ENCODE data around the gene CRB2.

CRB2 gene

DNA sequence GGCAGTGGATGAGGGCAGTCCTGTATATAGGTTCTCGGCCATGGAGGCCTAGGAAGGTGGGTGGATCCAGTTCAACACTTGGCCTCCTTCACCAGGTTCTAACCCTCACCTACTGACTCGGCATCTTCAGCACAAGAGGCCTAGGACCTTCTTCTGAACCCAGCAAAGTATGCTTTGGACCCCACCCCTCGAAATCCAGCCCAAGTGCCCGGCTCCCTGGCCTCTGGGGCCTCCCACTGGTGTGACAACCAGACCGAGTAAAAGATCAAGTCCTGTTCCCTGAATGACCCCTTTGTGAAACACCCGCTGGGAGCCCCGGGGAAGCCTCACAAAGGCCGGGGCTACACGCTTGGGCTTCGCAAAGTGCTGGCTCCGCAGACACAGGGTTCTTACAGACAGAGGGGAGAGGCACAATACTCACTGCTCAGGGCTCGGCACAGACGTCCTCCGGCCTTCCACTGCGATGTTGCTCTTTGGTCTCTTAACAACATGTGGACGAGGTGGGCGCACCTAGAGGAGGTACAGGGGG, 47.0 kb downstream of the CRB2 start:
- no peak for DNase-seq (ENCODE audit: low read depth)

DNA sequence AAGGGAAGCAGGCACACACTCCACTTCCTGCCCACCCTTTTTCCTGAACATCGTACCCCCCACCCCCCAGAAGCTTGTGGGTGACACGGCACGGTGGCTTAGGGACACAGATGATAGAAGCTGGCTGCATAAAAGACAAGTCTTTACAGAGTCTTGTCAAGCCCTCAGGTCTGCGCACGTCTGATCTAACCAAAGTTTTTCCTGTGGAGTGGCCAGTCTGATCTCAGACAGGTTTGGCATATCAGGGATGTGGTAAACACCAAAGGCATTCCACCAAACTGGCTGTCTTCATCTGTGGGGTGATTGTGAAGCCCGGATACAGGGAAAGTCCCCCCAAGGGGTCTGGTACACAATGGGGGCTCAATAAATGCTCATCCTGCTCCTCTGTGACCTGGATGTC, 50.0 kb downstream of the CRB2 start:
- DNase-seq (ENCODE audit: low read depth): no peak

DNA sequence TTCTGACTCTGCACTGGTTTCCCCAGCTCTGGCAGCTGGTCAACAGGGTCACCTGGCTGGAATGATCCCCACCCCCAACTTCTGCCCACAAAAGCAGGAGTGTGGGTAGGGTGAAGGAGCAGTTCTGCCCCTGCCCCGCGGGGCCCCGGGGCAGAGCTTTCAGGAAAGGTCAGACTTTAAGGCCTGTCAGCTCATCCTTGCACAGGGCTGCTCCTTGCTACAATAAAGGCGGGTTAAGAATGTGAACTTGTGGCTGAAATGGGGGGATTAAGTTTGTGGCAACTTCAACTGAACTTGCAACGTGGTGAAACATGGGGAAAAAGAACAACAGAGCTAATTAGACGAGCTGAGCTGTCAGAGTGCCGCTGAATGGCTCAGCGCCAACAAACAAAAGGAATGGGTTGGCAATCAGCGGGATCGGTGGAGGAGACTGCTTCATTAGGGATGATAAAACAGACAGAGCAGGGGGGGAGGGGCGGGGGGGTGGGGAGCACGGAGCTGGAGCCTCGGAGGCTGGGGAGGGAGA, 50.8 kb downstream of the CRB2 start:
- no peak for DNase-seq (ENCODE audit: low read depth)

DNA sequence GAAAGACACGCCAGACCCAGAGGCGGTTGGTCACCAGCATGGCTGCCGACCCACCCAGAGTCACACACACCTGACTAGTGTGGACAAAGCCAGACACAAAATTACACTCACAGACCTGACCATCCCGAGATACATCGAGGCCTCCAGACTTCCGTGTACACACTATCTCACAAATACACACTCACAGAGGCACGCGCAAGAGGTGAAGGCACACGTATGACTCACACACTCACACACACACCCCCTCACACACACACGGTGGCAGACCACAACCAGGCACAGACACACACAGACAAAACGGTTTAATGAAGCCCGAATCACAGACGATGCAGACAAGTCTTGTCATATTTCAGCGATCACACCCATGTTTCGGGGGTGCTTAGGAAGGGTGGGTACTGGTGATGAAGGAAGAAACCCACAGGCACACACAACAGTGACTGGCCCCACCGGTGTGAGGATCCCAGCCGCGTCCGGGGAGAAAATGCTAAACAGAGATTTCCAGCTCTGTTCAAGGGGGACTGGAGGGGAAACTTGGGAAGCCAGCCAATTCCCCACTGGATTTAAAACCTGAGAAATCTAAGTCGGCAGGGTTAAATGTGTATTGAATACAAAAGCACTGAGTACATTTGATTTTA, 51.3 kb downstream of the CRB2 start:
- DNase-seq (ENCODE audit: low read depth): no peak

DNA sequence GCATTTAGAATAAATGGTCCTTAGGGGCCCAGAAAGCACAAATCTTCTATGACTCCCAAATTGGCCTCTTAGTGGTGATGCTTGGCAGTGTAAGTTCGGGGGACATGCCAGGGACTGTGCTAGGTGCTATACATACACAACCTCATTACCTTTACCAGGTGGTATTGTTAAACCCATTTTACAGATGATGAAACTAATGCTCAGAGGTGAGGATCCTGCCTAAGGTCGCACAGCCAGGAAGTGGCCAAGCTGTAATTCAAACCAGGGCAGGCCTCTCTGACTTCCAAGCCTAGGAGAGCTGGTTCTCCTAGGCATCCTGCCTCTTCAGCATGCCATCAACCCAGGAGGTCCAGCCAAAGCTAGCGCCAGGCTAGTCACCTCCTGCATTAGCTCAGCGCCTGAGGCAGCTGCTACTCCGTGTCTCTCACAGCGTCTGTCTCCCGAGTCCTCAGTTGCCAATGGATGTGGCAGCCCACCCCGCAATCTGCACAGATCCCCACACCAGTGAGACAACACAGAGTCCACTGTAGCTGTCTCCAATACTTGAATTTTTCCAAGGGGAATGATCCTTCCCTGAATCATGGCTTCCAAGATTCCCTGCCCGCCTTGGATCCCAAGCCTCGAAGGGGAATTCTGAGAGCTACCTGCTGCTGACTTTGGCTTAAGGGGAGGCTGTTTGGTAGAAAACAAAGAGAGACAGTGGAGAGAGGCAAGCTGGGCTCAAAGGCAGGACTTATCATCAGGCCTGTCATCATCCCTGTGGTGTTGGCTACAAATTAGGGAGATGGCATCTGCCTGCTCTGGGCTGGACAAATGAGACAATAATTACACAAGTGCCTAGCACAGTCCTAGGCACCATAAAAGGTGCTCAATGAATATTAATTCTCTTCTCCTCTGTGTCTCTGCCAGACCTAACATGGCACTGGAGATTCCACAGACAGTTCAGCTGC, 52.6 kb downstream of the CRB2 start:
- no peak for DNase-seq (ENCODE audit: low read depth)

DNA sequence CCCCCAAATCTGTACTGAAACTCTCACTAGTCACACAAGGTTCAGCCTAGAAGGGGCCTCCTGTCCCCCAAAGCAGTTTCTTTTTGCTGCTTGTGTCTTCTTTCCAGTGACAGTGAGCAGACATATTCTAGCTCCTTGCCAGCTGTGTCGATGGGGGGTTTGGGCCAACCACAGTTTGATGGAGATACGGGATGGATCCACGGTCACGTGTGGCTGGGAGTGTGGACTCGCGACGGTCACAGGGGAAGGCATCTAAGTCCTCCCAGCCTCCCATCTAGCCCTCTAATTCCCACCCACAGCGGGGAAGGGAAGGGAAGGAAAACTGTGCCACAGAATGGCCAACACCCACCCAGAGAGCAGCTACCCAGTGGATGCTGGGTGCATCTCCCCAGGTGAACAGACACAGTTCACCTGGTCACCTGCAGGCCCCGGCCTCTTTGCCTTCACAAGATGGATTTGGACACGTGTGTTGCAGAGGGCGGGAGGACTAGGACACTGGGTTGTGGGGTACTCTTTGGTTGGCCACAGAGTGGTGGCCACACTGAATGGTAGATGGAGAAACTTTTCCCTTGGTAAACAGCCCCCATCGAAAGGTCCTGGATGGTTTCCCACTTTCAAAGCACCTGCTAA, 54.4 kb downstream of the CRB2 start:
- no peak for DNase-seq (ENCODE audit: low read depth)

DNA sequence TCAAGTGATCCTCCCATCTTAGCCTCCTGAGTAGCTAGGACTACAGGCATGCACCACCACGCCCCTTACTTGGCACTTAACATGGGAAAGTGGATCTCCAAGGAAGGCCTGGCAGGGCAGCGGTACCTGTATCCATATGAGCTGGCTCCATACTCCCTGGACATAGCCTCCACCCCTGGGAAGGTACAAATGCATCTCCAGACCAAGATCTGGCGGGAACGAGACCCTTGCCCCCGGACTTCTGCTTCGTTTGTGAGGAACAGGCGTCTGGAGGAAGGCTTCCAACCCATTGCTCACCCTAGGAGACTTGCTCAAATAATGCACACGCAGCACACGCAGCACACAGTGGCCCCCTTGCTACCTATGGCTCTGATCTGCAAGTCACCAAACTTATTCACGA, 55.2 kb downstream of the CRB2 start:
- DNase-seq (ENCODE audit: low read depth): no peak

DNA sequence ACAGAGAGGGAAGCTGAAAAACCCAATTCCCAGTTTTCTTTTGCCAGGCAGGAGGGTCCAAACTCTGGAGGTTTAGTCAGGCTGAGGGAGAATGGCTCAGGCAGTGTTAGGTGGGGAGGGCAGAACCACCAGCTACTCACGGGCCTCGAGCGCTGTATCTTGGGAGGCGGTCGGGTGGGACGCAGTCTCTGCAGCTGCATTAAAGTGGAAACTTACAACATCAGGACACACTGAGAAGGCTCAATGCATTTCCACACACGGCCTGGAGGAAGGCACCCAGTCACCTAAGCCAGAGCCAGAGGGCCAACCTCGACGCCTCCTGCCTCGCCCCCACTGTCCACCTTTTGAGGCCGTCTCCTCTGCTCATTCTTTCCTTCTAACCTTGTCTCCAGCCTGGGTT, 55.6 kb downstream of the CRB2 start:
- DNase-seq (ENCODE audit: low read depth): no peak

DNA sequence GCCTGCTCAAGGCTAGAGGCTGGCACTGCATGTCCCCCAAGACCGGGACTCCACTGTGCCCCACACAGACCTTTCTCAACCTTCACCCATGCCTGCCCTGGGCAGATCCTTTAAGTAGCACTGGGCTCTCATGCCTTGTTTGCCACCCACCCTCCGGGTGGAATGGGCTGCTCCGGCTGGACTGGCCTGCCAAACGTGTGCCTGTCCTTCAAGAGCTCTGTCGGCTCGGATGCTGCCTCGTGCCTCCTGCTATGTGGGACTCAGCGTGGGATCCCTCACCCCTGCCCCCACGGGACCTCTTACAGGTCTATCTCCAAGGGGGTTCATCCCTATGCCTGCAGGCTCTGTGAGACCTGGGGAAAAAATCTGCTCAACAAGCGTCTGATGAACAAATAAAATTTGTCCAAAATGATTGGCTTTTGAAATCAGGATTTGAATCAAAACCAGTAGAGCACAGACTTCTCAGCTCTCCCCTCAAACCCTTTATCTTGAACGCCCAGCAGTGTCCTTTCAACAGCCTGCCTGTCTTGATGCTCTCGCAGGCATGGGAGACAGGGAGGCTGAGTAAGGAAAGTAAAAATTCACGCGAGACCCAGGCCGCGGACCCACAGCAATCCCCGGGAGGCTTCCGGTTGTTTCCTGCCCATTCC, 56.3 kb downstream of the CRB2 start:
- DNase-seq (ENCODE audit: low read depth): no peak

DNA sequence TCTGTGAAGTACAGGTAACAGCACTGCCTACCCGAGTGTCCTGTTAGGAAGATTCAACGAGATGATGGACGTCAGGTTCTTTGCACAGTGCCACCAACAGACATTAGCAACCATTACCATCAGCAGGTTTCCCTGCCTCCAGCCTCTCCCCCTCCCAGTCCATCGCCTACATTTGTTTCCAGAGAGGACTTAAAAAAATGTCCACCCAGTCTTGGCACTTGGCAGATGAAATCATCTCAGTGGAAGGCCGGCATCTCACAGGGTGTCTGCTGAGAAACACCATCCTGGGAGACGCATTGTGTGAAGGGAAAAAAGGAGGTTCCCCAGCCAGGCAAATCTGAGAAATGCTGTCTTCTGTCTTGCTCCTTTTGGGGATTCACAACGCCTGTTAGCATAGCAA, 58.2 kb downstream of the CRB2 start:
- no peak for DNase-seq (ENCODE audit: low read depth)

DNA sequence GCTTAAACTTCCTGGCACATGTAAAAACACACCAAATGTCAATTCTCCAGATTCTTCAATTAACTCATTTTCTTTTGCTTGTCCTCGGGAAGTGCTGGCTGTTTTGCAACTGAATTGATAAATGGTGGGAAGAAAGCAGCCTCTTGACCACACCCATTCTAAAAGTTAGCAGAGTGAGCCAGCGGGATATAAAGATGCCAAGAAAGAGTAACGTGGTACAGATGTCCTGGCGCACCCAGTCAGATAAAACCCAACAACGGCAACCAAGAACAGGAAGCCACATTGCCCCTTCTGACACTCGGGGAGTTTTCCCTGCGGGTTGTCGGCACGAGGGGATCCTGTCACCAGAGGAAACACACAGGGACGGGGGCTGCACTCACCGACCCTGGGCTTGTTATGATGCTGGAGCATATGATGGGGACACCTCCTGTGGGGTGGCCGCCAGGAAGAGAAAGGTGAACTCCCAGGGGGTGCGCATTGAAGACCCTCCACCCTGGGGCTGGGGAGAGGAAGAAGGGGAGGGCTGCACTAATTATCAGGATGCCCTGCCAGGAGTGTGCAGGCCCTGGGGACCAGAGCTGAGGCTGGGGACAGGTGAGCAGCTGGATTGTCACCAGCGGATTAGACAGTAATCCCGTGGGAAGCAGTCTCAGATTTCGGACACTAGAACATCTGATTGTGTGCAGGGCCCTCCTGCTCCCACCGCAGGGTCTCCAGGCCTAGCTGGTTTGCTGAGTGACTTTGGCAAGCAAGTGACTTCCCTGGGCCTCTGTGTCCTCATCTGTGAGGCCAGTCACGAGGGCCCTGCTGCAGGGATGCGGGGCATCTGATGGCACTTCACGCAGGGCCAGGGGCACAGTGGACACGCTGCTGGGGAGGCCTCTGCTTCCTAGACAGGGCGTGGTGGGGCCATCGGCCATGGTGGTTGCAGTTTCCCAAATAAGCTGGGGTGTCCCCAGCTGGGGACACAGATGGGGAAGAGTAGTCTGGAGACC, 59.2 kb downstream of the CRB2 start:
- no peak for DNase-seq (ENCODE audit: low read depth)

DNA sequence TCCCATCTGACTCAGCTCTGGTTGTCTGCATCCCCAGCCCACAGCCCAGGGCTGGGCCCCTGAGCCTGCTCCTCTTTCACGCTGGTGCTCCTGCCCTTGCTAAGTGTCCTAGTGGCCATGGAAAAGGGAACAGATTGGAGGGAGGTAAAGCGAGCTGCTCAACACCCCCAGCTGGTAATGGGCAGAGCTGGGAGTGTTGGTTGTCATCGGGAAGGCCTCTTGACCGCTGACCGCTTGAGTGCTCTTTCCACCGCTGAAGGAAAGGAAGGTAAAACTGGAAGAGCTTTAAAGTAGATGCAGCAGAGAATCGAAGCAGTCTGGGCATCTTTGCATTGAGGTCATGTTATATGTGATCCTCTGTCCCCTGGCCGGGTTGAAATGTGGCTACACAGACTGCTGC, 60.2 kb downstream of the CRB2 start:
- DNase-seq (ENCODE audit: low read depth): no peak

DNA sequence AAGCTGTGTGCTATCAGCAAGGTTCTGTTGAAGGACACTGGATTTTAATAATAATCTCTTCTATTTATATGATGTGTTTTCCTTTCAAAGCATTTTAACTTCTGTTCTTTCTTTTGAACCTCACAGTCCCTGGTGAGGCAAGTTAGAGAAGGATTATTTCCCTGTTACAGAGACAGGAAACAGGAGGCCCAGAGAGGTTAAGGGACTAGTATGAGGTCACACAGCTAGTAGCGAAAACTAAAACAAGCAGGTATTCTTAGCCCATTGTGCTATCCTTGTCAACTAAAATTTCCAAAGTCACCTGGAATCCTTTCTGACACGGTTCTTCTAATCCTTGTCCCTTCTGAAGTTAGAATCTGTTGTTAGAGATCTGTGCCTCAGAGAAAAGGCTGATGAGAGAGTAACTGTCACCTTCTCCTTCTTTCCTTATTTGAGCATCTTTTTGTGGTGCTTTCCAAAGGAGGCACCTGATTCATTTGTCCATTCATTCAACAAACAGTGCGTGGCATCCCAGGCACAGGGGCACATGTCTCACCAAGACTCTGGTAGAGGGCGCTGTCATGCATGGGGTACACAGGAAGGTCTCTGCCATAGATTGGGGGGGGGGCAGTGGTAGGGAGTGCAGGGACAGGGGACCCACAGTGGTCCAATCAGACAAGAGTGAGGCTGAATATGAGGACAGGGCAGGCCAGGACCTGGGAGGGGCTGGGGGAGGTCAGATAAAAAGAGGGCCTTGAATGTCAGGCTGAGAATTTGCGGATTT, 61.5 kb downstream of the CRB2 start:
- no peak for DNase-seq (ENCODE audit: low read depth)

DNA sequence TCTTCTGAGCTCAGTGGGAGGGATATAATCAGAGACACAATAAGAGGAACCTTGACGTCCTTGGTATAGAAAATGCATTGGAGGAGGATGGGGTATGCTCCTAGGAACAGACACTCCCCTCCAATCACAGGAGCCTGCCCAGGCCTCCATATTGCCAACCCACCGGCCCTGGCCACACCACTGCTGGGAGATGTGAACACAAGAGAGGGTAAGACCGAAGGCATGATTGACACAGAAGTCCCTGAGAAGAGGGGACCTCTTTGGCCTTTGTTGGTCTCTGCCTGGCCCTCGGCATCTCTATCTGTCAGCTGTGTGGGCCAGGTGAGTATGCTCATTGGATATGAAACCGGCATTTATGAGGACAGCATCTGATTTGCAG, 62.0 kb downstream of the CRB2 start:
- no peak for DNase-seq (ENCODE audit: low read depth)

DNA sequence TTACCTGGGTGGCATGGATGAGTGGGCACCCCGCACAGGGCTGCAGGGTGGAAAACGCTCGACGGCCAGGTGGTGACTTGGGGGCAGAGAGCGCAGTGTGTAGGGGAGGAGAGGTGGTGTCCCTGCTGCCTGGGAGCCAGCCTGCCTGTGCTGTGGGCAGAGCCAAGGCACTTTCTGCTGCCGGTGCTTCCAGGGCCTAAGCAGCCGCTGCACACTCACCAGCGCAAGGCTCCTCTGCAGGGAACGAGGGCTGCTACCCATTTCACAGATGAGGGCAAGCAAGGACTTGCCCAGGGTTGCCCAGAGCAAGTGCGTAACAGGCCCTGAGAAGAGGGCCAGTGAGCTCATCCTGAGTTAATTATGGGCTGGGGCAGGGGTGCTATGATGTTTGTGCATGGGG, 62.5 kb downstream of the CRB2 start:
- no peak for DNase-seq (ENCODE audit: low read depth)

DNA sequence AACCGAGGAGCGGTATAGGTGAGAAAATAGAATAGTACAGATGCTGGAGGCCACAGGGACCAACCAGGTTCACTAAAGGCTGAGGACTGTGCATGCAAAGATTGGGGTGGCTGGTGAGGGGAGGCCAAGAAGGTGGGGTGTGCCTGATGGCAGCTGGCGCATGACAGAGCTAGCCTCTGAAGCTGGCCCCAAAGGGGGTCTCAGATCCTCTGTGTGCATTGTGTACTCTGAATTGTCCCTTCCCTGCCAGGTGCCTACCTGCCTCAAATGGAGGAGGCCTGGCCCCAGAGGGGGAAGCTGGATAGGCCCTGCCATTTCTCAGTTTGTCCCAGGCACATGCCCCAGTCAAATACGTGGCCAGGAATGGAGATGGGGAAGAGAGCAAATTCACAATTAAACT, 63.1 kb downstream of the CRB2 start:
- DNase-seq (ENCODE audit: low read depth): no peak

DNA sequence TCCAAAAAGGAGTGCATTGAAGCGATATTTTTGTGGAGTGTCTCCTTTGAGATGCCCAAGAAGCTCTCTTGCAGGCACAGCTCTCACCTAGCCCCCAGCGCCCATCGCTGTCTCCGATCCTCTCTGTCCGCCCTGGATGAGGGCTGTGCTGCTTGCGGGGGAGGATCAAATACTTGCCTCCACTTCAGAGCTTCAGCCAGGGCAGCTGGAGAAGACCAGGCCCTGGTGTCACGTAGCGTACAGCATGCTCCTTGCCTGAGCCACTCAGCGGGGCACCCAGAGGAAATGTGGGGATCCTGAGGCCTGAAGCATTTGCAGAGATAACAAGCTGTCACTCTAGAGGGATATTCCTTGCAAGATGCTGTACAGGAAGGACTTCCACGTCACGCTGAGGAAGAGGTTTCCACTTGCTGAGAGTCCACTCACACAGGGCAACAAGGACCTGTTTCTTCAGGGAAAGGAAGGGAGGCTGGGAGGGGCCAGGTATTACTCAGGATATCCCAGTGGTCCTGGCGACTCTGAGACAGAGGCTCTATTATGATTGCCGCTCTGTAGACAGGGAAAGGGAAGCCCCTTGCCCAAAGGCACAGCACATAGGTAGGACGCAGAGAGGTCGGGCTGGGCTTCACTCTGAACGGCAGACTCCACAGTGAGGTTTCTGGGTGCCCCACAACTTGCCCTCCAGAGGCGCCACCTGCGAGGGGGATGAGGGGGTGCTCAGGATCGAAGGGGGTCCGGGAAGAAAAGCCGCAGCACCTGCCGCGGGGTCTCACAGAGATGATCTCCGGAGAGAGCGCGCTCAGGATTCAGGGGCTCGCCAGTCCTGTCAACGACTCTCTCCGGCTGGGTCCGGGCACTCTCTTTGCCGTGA, 64.0 kb downstream of the CRB2 start:
- DNase-seq (ENCODE audit: low read depth): no peak

DNA sequence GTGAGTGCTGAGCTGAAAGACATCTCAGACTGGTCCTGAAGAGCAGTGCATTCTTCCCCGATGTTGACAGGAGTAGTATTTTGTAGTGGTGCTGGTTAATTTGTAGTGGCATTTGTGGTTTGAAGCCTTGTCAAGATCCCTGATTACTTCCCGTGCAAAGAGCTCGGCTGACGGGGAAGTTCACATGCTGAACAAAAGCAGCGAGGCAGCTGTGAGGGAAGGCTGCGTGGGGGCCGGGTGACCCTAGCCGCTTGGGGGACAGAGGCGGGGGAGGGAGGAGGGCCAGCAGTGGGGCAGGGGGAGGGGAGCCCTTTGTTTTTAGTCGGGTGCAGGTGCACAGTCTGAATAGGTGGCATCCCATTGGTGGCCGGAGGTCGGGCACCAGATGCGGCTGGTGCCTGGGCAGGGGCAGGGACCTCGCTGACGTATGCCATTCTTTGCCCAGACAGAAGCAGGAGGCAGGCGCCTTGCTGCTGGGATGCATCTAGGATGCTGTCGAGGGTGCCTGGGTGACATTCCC, 64.7 kb downstream of the CRB2 start:
- DNase-seq (ENCODE audit: low read depth): no peak

DNA sequence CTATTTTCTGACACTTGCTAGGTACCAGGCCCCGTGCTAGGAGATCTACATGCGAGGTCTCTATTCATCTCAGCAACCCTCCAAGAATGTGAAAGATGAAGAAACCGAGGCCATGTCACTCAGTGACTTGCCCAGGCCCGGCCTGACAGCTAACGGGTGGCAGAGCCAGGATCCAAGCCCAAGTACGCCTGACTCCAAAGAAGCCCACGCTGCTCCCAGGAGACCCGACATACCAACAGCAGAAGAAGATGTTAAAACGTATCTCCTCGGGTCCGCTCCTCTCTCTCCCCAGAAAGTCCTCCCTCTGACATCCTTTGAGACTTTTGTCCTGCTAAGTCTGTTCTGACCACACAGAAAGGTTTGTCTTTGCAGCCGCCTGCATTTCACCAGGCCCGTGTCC, 65.2 kb downstream of the CRB2 start:
- no peak for DNase-seq (ENCODE audit: low read depth)
